ENCODE measurements around the gene SNTB2. TPM values are rescaled to one million over a fixed set of nuclear protein-coding genes. Genes with fewer than 3 reads are reported as not detected.

SNTB2 gene
- total and polyA plus RNA-seq, 2 of the 8 experiments (the other 6 are each of a cell fraction or from before 2014, with no cell fraction given) = 6.0 to 16.1 TPM

DNA sequence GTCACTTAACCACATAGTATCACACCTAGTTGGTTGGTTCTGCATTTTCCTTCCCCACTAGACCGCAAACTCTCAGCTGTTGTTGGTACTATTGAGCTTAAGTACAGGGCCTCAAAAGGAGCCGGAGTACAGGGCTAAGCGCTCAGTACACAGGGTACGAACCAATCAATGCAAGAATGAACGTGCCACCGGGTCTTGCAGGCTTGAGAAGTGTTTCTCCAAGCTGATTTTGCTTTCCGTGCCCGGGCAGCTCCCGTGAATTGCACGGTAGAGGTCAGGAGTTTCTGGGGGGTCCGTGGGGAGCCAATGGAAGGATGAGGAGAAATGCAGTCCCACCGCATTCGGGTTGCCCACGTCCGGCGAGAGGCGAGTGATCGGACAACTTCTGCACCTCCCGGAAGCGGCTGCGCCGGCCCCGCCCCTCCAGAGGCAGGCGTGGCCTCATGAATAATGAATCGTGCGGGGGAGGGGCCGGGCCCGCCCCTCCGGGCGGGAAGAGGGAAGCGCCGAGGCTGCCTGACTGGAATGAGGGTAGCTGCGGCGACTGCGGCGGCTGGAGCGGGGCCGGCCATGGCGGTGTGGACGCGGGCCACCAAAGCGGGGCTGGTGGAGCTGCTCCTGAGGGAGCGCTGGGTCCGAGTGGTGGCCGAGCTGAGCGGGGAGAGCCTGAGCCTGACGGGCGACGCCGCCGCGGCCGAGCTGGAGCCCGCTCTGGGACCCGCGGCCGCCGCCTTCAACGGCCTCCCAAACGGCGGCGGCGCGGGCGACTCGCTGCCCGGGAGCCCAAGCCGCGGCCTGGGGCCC lies at the start of gene SNTB2 (continued):
- TF ChIP-seq NANOG (IDR thresholded peaks at IDR 0.05; ENCODE audit: insufficient read depth, low read depth, low read length, poor library complexity, severe bottlenecking) = peak; percentile 30
- TF ChIP-seq, protein P1, sequence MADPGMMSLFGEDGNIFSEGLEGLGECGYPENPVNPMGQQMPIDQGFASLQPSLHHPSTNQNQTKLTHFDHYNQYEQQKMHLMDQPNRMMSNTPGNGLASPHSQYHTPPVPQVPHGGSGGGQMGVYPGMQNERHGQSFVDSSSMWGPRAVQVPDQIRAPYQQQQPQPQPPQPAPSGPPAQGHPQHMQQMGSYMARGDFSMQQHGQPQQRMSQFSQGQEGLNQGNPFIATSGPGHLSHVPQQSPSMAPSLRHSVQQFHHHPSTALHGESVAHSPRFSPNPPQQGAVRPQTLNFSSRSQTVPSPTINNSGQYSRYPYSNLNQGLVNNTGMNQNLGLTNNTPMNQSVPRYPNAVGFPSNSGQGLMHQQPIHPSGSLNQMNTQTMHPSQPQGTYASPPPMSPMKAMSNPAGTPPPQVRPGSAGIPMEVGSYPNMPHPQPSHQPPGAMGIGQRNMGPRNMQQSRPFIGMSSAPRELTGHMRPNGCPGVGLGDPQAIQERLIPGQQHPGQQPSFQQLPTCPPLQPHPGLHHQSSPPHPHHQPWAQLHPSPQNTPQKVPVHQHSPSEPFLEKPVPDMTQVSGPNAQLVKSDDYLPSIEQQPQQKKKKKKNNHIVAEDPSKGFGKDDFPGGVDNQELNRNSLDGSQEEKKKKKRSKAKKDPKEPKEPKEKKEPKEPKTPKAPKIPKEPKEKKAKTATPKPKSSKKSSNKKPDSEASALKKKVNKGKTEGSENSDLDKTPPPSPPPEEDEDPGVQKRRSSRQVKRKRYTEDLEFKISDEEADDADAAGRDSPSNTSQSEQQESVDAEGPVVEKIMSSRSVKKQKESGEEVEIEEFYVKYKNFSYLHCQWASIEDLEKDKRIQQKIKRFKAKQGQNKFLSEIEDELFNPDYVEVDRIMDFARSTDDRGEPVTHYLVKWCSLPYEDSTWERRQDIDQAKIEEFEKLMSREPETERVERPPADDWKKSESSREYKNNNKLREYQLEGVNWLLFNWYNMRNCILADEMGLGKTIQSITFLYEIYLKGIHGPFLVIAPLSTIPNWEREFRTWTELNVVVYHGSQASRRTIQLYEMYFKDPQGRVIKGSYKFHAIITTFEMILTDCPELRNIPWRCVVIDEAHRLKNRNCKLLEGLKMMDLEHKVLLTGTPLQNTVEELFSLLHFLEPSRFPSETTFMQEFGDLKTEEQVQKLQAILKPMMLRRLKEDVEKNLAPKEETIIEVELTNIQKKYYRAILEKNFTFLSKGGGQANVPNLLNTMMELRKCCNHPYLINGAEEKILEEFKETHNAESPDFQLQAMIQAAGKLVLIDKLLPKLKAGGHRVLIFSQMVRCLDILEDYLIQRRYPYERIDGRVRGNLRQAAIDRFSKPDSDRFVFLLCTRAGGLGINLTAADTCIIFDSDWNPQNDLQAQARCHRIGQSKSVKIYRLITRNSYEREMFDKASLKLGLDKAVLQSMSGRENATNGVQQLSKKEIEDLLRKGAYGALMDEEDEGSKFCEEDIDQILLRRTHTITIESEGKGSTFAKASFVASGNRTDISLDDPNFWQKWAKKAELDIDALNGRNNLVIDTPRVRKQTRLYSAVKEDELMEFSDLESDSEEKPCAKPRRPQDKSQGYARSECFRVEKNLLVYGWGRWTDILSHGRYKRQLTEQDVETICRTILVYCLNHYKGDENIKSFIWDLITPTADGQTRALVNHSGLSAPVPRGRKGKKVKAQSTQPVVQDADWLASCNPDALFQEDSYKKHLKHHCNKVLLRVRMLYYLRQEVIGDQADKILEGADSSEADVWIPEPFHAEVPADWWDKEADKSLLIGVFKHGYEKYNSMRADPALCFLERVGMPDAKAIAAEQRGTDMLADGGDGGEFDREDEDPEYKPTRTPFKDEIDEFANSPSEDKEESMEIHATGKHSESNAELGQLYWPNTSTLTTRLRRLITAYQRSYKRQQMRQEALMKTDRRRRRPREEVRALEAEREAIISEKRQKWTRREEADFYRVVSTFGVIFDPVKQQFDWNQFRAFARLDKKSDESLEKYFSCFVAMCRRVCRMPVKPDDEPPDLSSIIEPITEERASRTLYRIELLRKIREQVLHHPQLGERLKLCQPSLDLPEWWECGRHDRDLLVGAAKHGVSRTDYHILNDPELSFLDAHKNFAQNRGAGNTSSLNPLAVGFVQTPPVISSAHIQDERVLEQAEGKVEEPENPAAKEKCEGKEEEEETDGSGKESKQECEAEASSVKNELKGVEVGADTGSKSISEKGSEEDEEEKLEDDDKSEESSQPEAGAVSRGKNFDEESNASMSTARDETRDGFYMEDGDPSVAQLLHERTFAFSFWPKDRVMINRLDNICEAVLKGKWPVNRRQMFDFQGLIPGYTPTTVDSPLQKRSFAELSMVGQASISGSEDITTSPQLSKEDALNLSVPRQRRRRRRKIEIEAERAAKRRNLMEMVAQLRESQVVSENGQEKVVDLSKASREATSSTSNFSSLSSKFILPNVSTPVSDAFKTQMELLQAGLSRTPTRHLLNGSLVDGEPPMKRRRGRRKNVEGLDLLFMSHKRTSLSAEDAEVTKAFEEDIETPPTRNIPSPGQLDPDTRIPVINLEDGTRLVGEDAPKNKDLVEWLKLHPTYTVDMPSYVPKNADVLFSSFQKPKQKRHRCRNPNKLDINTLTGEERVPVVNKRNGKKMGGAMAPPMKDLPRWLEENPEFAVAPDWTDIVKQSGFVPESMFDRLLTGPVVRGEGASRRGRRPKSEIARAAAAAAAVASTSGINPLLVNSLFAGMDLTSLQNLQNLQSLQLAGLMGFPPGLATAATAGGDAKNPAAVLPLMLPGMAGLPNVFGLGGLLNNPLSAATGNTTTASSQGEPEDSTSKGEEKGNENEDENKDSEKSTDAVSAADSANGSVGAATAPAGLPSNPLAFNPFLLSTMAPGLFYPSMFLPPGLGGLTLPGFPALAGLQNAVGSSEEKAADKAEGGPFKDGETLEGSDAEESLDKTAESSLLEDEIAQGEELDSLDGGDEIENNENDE (IDR thresholded peaks at IDR 0.05; ENCODE audit: insufficient replicate concordance, low read length) = no peak
- no peak for TF ChIP-seq TEAD4 (IDR thresholded peaks at IDR 0.05; ENCODE audit: low read depth, low read length)
- peak; percentile 71 for TF ChIP-seq ASH2L (IDR thresholded peaks at IDR 0.05; ENCODE audit: low read length)
- TF ChIP-seq BCL11A (IDR thresholded peaks at IDR 0.05; ENCODE audit: low read depth in 2 of 2, low read length in 2 of 2) = no peak
- TF ChIP-seq EGR1 (IDR thresholded peaks at IDR 0.05; ENCODE audit: borderline replicate concordance, low read depth, low read length) = peak; percentile 80; the same call in 1 of the 2 replicates
- TF ChIP-seq, protein P2, sequence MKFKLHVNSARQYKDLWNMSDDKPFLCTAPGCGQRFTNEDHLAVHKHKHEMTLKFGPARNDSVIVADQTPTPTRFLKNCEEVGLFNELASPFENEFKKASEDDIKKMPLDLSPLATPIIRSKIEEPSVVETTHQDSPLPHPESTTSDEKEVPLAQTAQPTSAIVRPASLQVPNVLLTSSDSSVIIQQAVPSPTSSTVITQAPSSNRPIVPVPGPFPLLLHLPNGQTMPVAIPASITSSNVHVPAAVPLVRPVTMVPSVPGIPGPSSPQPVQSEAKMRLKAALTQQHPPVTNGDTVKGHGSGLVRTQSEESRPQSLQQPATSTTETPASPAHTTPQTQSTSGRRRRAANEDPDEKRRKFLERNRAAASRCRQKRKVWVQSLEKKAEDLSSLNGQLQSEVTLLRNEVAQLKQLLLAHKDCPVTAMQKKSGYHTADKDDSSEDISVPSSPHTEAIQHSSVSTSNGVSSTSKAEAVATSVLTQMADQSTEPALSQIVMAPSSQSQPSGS (IDR thresholded peaks at IDR 0.05; ENCODE audit: low read length) = no peak
